ENCODE measurements around the gene ACOT12.

- TF ChIP-seq, protein P1, sequence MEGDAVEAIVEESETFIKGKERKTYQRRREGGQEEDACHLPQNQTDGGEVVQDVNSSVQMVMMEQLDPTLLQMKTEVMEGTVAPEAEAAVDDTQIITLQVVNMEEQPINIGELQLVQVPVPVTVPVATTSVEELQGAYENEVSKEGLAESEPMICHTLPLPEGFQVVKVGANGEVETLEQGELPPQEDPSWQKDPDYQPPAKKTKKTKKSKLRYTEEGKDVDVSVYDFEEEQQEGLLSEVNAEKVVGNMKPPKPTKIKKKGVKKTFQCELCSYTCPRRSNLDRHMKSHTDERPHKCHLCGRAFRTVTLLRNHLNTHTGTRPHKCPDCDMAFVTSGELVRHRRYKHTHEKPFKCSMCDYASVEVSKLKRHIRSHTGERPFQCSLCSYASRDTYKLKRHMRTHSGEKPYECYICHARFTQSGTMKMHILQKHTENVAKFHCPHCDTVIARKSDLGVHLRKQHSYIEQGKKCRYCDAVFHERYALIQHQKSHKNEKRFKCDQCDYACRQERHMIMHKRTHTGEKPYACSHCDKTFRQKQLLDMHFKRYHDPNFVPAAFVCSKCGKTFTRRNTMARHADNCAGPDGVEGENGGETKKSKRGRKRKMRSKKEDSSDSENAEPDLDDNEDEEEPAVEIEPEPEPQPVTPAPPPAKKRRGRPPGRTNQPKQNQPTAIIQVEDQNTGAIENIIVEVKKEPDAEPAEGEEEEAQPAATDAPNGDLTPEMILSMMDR (IDR thresholded peaks at IDR 0.05) = no peak
- no peak for TF ChIP-seq POLR2A (IDR thresholded peaks at IDR 0.05)
Observed at GRCh38 chr5:81315336-81315735, 78.6 kb downstream of the ACOT12 start.

All from thyroid gland (tissue), 4 donors.